HepG2 (cell line): ENCODE data around the gene GJD3. TPM values are rescaled to one million over a fixed set of nuclear protein-coding genes. Genes with fewer than 3 reads are reported as not detected.
A peak's percentile ranks its signal among the peaks of the same experiment; 100 is the strongest.

Source experiments
- ATAC-seq: fragments of 200-7000 bp; cut with Tn5 transposase; 3 replicates; pipeline ENCODE4 v1.9.1; 2020; ENCODE audit warnings: mild to moderate bottlenecking, moderate library complexity
- BruUV-seq: library from RNA; stranded (reverse); fragments of 400-500 nt; replicated peaks from 2 replicates; lab custom pipeline; 2021; lab: Mats Ljungman, UMichigan
- CTCF ChIA-PET: fragments of 300-600 bp; formaldehyde crosslinking; extraction: SDS; loops from one replicate; lab custom pipeline; 2021; ENCODE audit warnings: low total read pairs, inconsistent platforms, low intra/inter-chr PET ratio; lab: Yijun Ruan, JAX
- POLR2A ChIA-PET: fragments of 350-600 bp; sonication (Branson Sonifier 250); formaldehyde crosslinking; loops from one replicate; lab custom pipeline; 2020; ENCODE audit warnings: antibody characterized with exemption, inconsistent platforms; lab: Yijun Ruan, JAX
- DNase-seq: peaks from one replicate; pipeline ENCODE4 v3.0.0-alpha.2; 2015; ENCODE audit warnings: low spot score
- FAIRE-seq: peaks from 3 replicates; lab custom pipeline; 2011; peaks lifted over from hg19 to GRCh38; lab: Jason Lieb, UNC
- H2AFZ ChIP-seq: one replicate; pipeline ENCODE4 v1.6.1; 2011; ENCODE audit warnings: low read length, inconsistent platforms
- H3K27ac ChIP-seq: fragments of 300-600 bp; 3 replicates; pipeline ENCODE4 v1.8.0; 2011; ENCODE audit warnings: mixed run types, mild to moderate bottlenecking, mixed read lengths, low read length, inconsistent platforms; ENCODE audit not compliant: insufficient read depth; ENCODE audit errors: extremely low read length
- H3K27me3 ChIP-seq, 2 experiments: fragments of 200-600 bp in 1 of 2; 2 replicates in 1 of 2; 3 replicates in 1 of 2; pipeline versions ENCODE4 v1.6.0 to v1.8.0; 2011; ENCODE audit warnings: low read length in 2 of 2, mild to moderate bottlenecking in 2 of 2, moderate library complexity in 2 of 2, inconsistent platforms in 1 of 2; ENCODE audit not compliant: insufficient read depth in 2 of 2, control insufficient read depth in 1 of 2
- H3K36me3 ChIP-seq, 2 experiments: fragments of 200-600 bp in 1 of 2; replicated peaks in 1 of 2; 2 replicates in 1 of 2; 3 replicates in 1 of 2; pipeline versions ENCODE4 v1.5.1 to v1.8.0; 2011; ENCODE audit warnings: low read length in 2 of 2, inconsistent platforms in 1 of 2; ENCODE audit not compliant: insufficient read depth in 2 of 2, control insufficient read depth in 1 of 2
- H3K4me1 ChIP-seq: 2 replicates; pipeline ENCODE4 v1.5.1; 2012; ENCODE audit warnings: low read length, inconsistent platforms; ENCODE audit not compliant: insufficient read depth
- H3K4me2 ChIP-seq: 2 replicates; pipeline ENCODE4 v1.6.0; 2011; ENCODE audit warnings: low read depth, low read length, inconsistent platforms
- H3K4me3 ChIP-seq, 3 experiments: fragments of 200-600 bp in 1 of 3; sonication (generic), shearing (Covaris generic) in 1 of 3; replicated peaks in 1 of 3; 2 replicates each; pipeline ENCODE4 v1.5.1; 2011 to 2016; ENCODE audit warnings: low read length in 3 of 3, inconsistent platforms in 2 of 3, low read depth in 2 of 3, mild to moderate bottlenecking in 2 of 3, control low read depth in 1 of 3, mixed read lengths in 1 of 3; ENCODE audit not compliant: insufficient read depth in 1 of 3
- H3K79me2 ChIP-seq: one replicate; pipeline ENCODE4 v1.6.1; 2011; ENCODE audit warnings: low read length, inconsistent platforms; ENCODE audit not compliant: insufficient read depth
- H3K9ac ChIP-seq: 2 replicates; pipeline ENCODE4 v1.6.0; 2011; ENCODE audit warnings: mild to moderate bottlenecking, low read depth, low read length, inconsistent platforms; ENCODE audit not compliant: insufficient read depth
- H3K9me3 ChIP-seq: 2 replicates; pipeline ENCODE4 v1.5.1; 2012; ENCODE audit warnings: mild to moderate bottlenecking, low read length
- H4K20me1 ChIP-seq: 2 replicates; pipeline ENCODE4 v1.6.0; 2011; ENCODE audit warnings: inconsistent platforms, mild to moderate bottlenecking, low read length, moderate library complexity; ENCODE audit not compliant: insufficient read depth
- ATF7 ChIP-seq, 2 experiments: fragments of 450-650 bp in 1 of 2; sonication (generic) in 1 of 2; formaldehyde crosslinking in 1 of 2; IDR thresholded peaks; 2 replicates each; pipeline versions ENCODE4 v1.4.0 to v1.6.1; 2016 to 2020; ENCODE audit warnings: antibody characterized with exemption in 1 of 2, mild to moderate bottlenecking in 1 of 2, missing genetic modification reagents in 1 of 2
- CEBPB ChIP-seq: IDR thresholded peaks from 2 replicates; pipeline ENCODE4 v1.6.1; 2011; ENCODE audit warnings: low read depth, low read length, improper control_type of control experiment, borderline replicate concordance
- CHCHD3 ChIP-seq: sonication (generic); formaldehyde crosslinking; IDR thresholded peaks from 2 replicates; pipeline ENCODE4 v1.8.0; 2022; ENCODE audit warnings: mild to moderate bottlenecking, missing genetic modification reagents, moderate library complexity
- HOXD1 ChIP-seq: sonication (generic); formaldehyde crosslinking; IDR thresholded peaks from 2 replicates; pipeline ENCODE4 v1.5.0; 2020; ENCODE audit warnings: missing genetic modification reagents
- KLF15 ChIP-seq: sonication (generic); formaldehyde crosslinking; IDR thresholded peaks from 2 replicates; pipeline ENCODE4 v1.8.1; 2023; ENCODE audit warnings: borderline replicate concordance, mild to moderate bottlenecking, inconsistent platforms, missing genetic modification reagents, mixed read lengths
- MZF1 ChIP-seq: sonication (generic); formaldehyde crosslinking; IDR thresholded peaks from 2 replicates; pipeline ENCODE4 v1.8.1; 2023; ENCODE audit warnings: mild to moderate bottlenecking, missing genetic modification reagents, borderline replicate concordance
- PHF8 ChIP-seq: sonication (generic); formaldehyde crosslinking; IDR thresholded peaks from 2 replicates; pipeline ENCODE4 v1.5.0; 2020; ENCODE audit warnings: missing genetic modification reagents
- POLR2AphosphoS5 ChIP-seq: IDR thresholded peaks from 2 replicates; pipeline ENCODE4 v1.6.1; 2012; ENCODE audit warnings: low read depth, low read length
- TCF7L2 ChIP-seq: IDR thresholded peaks from 2 replicates; pipeline ENCODE4 v1.6.1; 2011; ENCODE audit warnings: mild to moderate bottlenecking, low read depth, low read length, moderate library complexity
- ZKSCAN5 ChIP-seq: sonication (generic); formaldehyde crosslinking; IDR thresholded peaks from 2 replicates; pipeline ENCODE4 v1.5.1; 2020; ENCODE audit warnings: mild to moderate bottlenecking, missing genetic modification reagents
- ZNF121 ChIP-seq: sonication (generic); formaldehyde crosslinking; IDR thresholded peaks from 2 replicates; pipeline ENCODE4 v1.5.0; 2020; ENCODE audit warnings: mild to moderate bottlenecking, missing genetic modification reagents
- ZNF615 ChIP-seq: sonication (generic); formaldehyde crosslinking; IDR thresholded peaks from 2 replicates; pipeline ENCODE4 v1.5.0; 2020; ENCODE audit warnings: mild to moderate bottlenecking, missing genetic modification reagents, borderline replicate concordance
- WGBS: methylation state at CpG from one replicate; pipeline ENCODE4 v1.1.6; 2017; ENCODE audit warnings: low lambda C conversion rate; 5-methylcytosine and 5-hydroxymethylcytosine counted together
- in situ Hi-C: cut with HindIII; loops from 2 replicates; pipeline ENCODE4 v1.10.0; 2017; ENCODE audit warnings: low pct_unique_long_range_greater_than_20kb; ENCODE audit not compliant: extremely low pct_ligation_motif_present
- intact Hi-C: fragments of 100-400 bp; cut with micrococcal nuclease; formaldehyde crosslinking; loops from one replicate; pipeline ENCODE4 v1.10.0; 2022; ENCODE audit not compliant: unreplicated experiment
- polyA plus RNA-seq, 8 experiments: library from polyadenylated mRNA; depleted of rRNA in 3 of 8; stranded (reverse) in 7 of 8; unstranded in 1 of 8; fragments of >200 nt; fragmentation: Illumina TruSeq in 4 of 8; extraction: Trizol in 4 of 8; gene quantifications; 2 replicates each; pipeline versions ENCODE4 v1.2.1 to v1.2.3, GENCODE V29; 2011 to 2016; ENCODE audit warnings: low read depth in 4 of 8, missing spikeins in 1 of 8, mixed read lengths in 1 of 8; ENCODE audit not compliant: insufficient read depth in 1 of 8
- total RNA-seq, 5 experiments: library from RNA; depleted of rRNA; stranded (reverse); fragments of >200 nt; fragmentation: Illumina TruSeq; extraction: Trizol; gene quantifications; 2 replicates each; pipeline ENCODE4 v1.2.3, GENCODE V29; 2016; ENCODE audit warnings: low read depth in 1 of 5
- TF ChIP-seq, protein P1 (sequence below), 2 experiments: fragments of 450-650 bp in 1 of 2; sonication (generic) in 1 of 2; formaldehyde crosslinking; IDR thresholded peaks; 2 replicates each; pipeline versions ENCODE4 v1.5.0 to v1.8.0; 2020 to 2022; ENCODE audit warnings: mild to moderate bottlenecking in 1 of 2, missing genetic modification reagents in 1 of 2
- TF ChIP-seq, protein P2 (sequence below): sonication (generic); formaldehyde crosslinking; conservative IDR thresholded peaks from 2 replicates; pipeline ENCODE4 v1.4.0; 2020; ENCODE audit warnings: missing genetic modification reagents
- TF ChIP-seq, protein P3 (sequence below): sonication (generic); formaldehyde crosslinking; IDR thresholded peaks from 2 replicates; pipeline ENCODE4 v1.4.0; 2020; ENCODE audit warnings: mild to moderate bottlenecking, missing genetic modification reagents

Gene GJD3
- total and polyA plus RNA-seq, 2 of the 13 experiments (the other 11 are each of a cell fraction or from before 2014, with no cell fraction given) = not detected

DNA sequence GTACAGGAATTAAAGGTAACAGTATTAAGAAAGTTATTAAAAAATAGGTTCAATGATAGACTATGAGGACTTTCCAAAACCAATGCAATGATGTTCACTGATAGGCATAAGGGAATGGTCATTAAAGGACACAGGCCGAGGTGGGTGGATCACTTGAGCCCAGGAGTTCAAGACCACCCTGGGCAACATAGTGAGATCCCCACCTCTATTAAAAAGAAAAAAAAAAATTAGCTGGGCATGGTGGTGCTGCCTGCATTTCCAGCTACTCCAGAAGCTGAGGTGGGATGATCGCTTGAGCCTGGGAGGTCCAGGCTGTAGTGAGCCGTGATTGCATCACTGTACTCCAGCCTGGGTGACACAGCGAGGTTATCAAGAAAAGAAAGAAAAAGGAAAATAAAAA lies 47.3 kb upstream of the GJD3 start:
- no TSS peak for BruUV-seq
- peak; percentile 59; the same call in 1 of the 2 replicates for TF ChIP-seq ZNF121 (CRISPR knock-in tag)
- no peak for TF ChIP-seq ZKSCAN5 (CRISPR knock-in tag)
- peak; percentile 36; the same call in 1 of the 2 replicates for TF ChIP-seq ATF7 (IDR thresholded peaks at IDR 0.05)
- TF ChIP-seq ATF7 (CRISPR knock-in tag; IDR thresholded peaks at IDR 0.05) = no peak
- peak; percentile 19; the same call in 1 of the 2 replicates for TF ChIP-seq CEBPB
- TF ChIP-seq, protein P1, sequence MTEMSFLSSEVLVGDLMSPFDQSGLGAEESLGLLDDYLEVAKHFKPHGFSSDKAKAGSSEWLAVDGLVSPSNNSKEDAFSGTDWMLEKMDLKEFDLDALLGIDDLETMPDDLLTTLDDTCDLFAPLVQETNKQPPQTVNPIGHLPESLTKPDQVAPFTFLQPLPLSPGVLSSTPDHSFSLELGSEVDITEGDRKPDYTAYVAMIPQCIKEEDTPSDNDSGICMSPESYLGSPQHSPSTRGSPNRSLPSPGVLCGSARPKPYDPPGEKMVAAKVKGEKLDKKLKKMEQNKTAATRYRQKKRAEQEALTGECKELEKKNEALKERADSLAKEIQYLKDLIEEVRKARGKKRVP (CRISPR knock-in tag; IDR thresholded peaks at IDR 0.05) = no peak
- no peaks in the 10 kb centered on the region for H3K9me3 ChIP-seq
- no peak overlapping the region for H2AFZ ChIP-seq
- in situ Hi-C loops = no loop called here
- FAIRE-seq = no peak
- WGBS = 97% methylated on average over 4 of the region's 4 CpGs
- ChIA-PET CTCF (no interaction called here), POLR2A (no interaction called here)
- peaks cover 28% of the 10 kb centered on the region for H3K79me2 ChIP-seq
- no peaks in the 10 kb centered on the region for H3K27me3 ChIP-seq
- no peak for DNase-seq
- H3K4me1 ChIP-seq = peaks cover 32% of the 10 kb centered on the region
- H3K9ac ChIP-seq = no peak overlapping the region
- intact Hi-C loops = no loop called here
- H3K4me3 ChIP-seq = no peak overlapping the region
- no peaks in the 10 kb centered on the region for H4K20me1 ChIP-seq
- H3K27ac ChIP-seq = no peak overlapping the region
- ATAC-seq = no peak
- H3K36me3 ChIP-seq = peaks cover 4 to 65% of the 10 kb centered on the region in 2 experiments
- no peak overlapping the region for H3K4me2 ChIP-seq

DNA sequence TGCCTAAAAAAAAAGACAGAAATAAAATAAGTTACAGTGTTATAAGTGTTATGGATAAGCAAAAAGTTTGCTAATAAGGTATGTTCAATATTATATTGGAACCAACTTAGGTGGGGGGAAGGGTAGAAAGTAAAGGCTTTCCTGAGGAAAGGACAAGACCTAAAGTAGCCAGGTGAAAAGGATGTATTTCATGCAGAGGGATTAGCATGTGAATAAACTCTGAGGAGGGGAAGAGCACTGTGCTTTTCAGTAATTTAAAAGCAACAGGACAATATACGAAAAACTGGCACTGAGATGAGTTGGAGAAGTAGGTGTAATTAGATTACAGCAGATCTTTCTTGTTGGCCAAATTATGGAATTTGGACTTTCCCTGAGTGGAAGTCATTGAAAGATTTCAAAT lies 45.5 kb upstream of the GJD3 start:
- no TSS peak for BruUV-seq
- Histone ChIP-seq H3K36me3 (peaks cover 11 to 79% of the 10 kb centered on the region in 2 experiments), H3K27me3 (no peaks in the 10 kb centered on the region), H3K4me3 (no peak overlapping the region), H3K79me2 (peaks cover 14% of the 10 kb centered on the region), H3K4me2 (no peak overlapping the region), H3K27ac (no peak overlapping the region), H3K9ac (no peak overlapping the region), H3K9me3 (no peaks in the 10 kb centered on the region), H3K4me1 (peaks cover 15% of the 10 kb centered on the region), H2AFZ (no peak overlapping the region), H4K20me1 (no peaks in the 10 kb centered on the region)
- DNase-seq = no peak
- ChIA-PET POLR2A (interaction anchor here (0.7 to 1.3 kb wide), 2 partner anchors 41 to 47 kb away, joined by 3 to 4 read pairs; no protein-coding TSS in a partner anchor), CTCF (no interaction called here)
- WGBS = 96% methylated on average over 1 of the region's 1 CpG
- intact Hi-C loops (no loop called here), in situ Hi-C loops (no loop called here)
- no peak for FAIRE-seq
- no peak for ATAC-seq
- no peak for TF ChIP-seq PHF8 (CRISPR knock-in tag)
- no peak for TF ChIP-seq HOXD1 (CRISPR knock-in tag)
- TF ChIP-seq, protein P2, sequence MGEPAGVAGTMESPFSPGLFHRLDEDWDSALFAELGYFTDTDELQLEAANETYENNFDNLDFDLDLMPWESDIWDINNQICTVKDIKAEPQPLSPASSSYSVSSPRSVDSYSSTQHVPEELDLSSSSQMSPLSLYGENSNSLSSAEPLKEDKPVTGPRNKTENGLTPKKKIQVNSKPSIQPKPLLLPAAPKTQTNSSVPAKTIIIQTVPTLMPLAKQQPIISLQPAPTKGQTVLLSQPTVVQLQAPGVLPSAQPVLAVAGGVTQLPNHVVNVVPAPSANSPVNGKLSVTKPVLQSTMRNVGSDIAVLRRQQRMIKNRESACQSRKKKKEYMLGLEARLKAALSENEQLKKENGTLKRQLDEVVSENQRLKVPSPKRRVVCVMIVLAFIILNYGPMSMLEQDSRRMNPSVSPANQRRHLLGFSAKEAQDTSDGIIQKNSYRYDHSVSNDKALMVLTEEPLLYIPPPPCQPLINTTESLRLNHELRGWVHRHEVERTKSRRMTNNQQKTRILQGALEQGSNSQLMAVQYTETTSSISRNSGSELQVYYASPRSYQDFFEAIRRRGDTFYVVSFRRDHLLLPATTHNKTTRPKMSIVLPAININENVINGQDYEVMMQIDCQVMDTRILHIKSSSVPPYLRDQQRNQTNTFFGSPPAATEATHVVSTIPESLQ (CRISPR knock-in tag) = no peak
- no peak for TF ChIP-seq POLR2AphosphoS5
- no peak for TF ChIP-seq KLF15 (CRISPR knock-in tag)
- no peak for TF ChIP-seq ZNF615 (CRISPR knock-in tag)
- TF ChIP-seq TCF7L2 = no peak
- TF ChIP-seq CHCHD3 (CRISPR knock-in tag) = no peak
- TF ChIP-seq MZF1 (CRISPR knock-in tag) = no peak
- TF ChIP-seq, protein P3, sequence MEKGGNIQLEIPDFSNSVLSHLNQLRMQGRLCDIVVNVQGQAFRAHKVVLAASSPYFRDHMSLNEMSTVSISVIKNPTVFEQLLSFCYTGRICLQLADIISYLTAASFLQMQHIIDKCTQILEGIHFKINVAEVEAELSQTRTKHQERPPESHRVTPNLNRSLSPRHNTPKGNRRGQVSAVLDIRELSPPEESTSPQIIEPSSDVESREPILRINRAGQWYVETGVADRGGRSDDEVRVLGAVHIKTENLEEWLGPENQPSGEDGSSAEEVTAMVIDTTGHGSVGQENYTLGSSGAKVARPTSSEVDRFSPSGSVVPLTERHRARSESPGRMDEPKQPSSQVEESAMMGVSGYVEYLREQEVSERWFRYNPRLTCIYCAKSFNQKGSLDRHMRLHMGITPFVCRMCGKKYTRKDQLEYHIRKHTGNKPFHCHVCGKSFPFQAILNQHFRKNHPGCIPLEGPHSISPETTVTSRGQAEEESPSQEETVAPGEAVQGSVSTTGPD (CRISPR knock-in tag) = no peak
